ENCODE results near the gene HOXB5.

HOXB5 gene

DNA sequence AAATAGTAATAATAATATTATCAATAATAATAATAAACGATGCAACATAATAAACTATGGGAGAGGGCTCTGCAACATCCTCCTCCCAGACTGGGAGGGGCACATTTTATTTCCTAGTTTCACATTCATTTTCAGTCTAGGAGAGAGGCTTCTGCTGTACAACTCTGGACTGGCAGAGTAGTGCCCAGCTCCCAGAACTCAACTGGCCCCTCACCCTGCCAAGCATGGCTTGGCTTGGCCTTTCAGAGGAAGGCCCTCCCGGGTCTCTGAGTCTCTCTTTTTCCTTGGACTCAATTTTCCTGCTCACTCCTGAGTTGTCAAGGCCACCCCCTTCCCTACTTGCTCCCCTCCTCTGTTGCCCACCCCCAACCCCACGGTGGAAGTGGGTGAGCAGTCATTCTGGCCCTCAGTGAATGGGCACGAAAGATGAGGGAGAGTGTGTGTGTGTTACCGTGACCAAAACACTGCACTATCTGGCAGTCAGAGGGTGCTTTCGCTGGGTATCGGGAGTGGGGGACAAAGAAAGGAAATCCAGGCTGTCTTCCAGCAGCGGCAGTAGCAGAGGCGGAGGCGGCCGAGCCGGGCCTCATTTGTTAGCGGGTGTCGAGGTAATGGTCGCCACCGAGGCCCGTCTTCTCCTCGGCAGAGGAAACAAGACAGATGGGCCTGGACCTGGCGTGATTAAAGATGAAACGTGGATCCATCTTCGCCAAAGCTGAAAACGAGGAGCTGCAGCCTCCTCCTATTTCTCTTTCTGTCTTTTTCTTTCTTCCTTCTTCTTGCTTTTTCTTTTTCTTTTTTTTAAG, 17.7 kb downstream of the HOXB5 start:
- Histone ChIP-seq H3K27me3 (ENCODE audit: insufficient read depth, low read depth, severe bottlenecking) (peaks cover 93% of the 10 kb centered on the region), H3K9me3 (ENCODE audit: severe bottlenecking) (peaks cover 4% of the 10 kb centered on the region), H3K27ac (no peak overlapping the region), H3K4me3 (ENCODE audit: low read depth, low read length) (no peak overlapping the region), H3K36me3 (no peaks in the 10 kb centered on the region)
- DNase-seq, result no peak
- TF ChIP-seq, protein P1, sequence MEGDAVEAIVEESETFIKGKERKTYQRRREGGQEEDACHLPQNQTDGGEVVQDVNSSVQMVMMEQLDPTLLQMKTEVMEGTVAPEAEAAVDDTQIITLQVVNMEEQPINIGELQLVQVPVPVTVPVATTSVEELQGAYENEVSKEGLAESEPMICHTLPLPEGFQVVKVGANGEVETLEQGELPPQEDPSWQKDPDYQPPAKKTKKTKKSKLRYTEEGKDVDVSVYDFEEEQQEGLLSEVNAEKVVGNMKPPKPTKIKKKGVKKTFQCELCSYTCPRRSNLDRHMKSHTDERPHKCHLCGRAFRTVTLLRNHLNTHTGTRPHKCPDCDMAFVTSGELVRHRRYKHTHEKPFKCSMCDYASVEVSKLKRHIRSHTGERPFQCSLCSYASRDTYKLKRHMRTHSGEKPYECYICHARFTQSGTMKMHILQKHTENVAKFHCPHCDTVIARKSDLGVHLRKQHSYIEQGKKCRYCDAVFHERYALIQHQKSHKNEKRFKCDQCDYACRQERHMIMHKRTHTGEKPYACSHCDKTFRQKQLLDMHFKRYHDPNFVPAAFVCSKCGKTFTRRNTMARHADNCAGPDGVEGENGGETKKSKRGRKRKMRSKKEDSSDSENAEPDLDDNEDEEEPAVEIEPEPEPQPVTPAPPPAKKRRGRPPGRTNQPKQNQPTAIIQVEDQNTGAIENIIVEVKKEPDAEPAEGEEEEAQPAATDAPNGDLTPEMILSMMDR (IDR thresholded peaks at IDR 0.05; ENCODE audit: low read depth, low read length), result no peak

DNA sequence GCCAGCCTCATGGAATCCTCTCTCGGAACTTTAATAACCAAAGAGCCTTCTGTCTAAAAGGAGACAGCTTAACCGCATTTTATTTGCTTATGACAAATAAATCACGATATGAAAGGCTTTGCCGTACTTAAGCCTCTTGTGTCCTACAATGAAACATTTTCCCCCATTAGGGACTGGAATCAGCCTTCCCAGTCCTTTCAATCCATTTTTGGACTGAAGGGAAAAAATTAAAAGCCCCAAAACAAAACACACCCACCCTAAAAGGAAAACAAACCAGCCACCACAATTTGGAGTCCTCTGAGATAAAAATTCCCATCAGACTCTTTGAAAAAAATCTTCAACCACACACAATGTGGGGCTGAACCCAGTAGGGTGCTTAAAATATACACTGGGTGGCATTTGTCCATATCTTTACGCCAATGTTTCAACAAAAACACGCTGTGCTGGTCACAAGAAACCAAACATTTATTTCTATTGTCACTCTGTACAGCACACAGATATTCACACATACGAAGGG, 18.5 kb downstream of the HOXB5 start:
- Histone ChIP-seq H3K9me3 (ENCODE audit: severe bottlenecking) (peaks cover 4% of the 10 kb centered on the region), H3K36me3 (no peaks in the 10 kb centered on the region), H3K4me3 (ENCODE audit: low read depth, low read length) (no peak overlapping the region), H3K27ac (no peak overlapping the region), H3K27me3 (ENCODE audit: insufficient read depth, low read depth, severe bottlenecking) (peaks cover 93% of the 10 kb centered on the region)
- DNase-seq, result no peak
- TF ChIP-seq, protein P1 (IDR thresholded peaks at IDR 0.05; ENCODE audit: low read depth, low read length), result no peak

DNA sequence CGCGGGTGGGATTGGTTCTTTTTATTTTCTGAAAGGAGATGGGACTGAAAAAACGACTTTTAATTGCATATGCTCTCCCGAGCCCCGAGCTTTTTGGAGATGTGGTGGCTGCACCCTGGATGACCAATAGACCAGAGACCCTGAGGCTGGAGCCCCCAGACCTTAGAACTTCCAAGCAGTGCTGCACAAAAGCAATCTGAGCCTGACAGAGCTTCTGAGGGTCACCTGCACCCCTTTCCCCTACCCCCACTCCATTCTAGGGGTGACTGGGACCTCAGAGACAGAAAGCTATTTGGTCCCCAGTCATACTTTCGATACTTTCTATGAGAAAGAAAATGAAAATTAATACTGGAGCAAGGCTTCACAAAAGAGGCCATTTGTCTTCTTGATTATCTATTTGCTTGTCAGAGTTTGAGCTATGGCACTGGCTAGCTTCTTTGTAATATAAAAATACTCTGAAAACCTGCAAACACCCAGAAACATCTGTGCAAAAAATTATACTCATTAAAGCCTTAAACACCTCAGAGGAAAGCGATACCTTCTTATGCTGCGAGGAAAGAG, 19.0 kb downstream of the HOXB5 start:
- DNase-seq, result no peak
- TF ChIP-seq, protein P1 (IDR thresholded peaks at IDR 0.05; ENCODE audit: low read depth, low read length), result no peak
- no peak overlapping the region for H3K4me3 ChIP-seq (ENCODE audit: low read depth, low read length)
- H3K27me3 ChIP-seq (ENCODE audit: insufficient read depth, low read depth, severe bottlenecking), result peaks cover 93% of the 10 kb centered on the region
- peaks cover 2% of the 10 kb centered on the region for H3K9me3 ChIP-seq (ENCODE audit: severe bottlenecking)
- no peaks in the 10 kb centered on the region for H3K36me3 ChIP-seq
- no peak overlapping the region for H3K27ac ChIP-seq

DNA sequence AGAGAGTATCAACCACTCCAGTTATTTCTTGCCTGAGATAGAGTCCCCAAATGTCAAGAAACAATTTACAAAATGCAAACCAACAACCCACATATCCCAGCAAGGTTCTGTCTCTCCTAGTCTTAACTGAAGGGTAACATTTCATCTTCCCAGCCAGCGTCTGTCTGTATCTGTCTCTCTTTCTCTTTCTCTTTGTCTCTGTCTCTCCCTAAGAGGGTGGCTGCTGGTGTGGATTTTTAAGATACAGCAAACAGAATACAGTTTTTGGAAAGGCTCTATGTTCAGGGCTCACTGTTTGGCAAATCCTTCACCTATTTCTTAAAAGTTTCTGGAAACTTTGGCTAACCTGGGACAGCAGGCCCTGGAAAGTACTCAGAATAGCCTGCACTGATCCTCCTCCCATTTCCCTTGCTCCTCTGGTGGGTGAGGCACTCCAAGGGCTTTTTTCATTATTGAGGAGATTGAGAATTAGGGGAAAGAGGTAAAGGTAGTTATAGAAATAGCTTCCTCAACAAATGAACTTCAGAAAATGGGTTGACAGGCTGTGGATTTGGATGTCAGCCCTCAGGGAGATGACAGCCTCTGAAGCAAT, 21.7 kb downstream of the HOXB5 start:
- Histone ChIP-seq H3K4me3 (ENCODE audit: low read depth, low read length) (no peak overlapping the region), H3K27ac (no peak overlapping the region), H3K36me3 (no peaks in the 10 kb centered on the region), H3K9me3 (ENCODE audit: severe bottlenecking) (no peaks in the 10 kb centered on the region), H3K27me3 (ENCODE audit: insufficient read depth, low read depth, severe bottlenecking) (peaks cover 99% of the 10 kb centered on the region)
- TF ChIP-seq, protein P1 (IDR thresholded peaks at IDR 0.05; ENCODE audit: low read depth, low read length), result no peak
- no peak for DNase-seq

DNA sequence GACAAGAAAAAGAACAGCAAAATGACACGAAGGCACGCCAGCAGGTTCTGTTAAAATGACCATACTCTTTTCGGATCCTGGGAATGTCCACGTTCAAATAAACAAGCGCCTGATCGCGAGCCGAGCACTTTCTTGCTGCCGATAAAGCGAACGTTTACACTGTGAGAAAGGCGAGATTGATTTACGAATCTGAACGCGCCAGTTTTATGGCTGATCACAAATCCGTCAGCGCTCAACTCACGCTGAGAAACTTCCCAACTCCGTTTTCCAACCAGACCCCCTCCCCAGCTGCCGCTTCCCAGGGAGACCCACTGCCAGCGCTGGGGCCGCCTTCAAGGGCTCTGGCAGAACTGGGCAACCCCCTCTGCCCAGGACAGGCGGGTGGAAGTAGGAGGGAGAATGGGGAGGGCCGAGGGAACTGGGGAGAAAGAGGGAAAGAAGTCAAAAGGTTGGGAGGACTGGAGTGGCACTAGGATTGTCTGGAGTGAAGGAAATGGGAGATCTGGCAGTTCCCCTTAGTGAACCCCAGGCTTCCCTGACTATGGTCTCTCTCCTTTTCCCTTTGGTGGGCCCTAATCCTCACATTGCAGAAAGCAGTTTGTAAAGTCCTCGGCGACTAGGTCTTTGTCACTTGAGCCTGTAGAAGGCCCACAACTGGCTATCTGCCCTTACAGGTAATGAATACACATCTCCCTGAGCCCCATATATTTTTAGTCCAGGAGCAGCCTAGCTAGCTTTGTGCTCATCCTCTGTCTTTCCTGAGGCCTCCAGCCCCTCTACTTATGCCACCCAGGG, 22.4 kb downstream of the HOXB5 start:
- no peak for DNase-seq
- TF ChIP-seq, protein P1 (IDR thresholded peaks at IDR 0.05; ENCODE audit: low read depth, low read length), result no peak
- no peak overlapping the region for H3K4me3 ChIP-seq (ENCODE audit: low read depth, low read length)
- H3K9me3 ChIP-seq (ENCODE audit: severe bottlenecking), result no peaks in the 10 kb centered on the region
- H3K36me3 ChIP-seq, result no peaks in the 10 kb centered on the region
- H3K27ac ChIP-seq, result no peak overlapping the region
- peaks cover 100% of the 10 kb centered on the region for H3K27me3 ChIP-seq (ENCODE audit: insufficient read depth, low read depth, severe bottlenecking)

Measured in WERI-Rb-1 (cell line).